A549 (cell line): ENCODE measurements around the gene TMEM222.

ENCODE experiments used
- MAX ChIP-seq: IDR thresholded peaks from 2 replicates; pipeline ENCODE4 v1.6.1; 2012
- POLR2A ChIP-seq: IDR thresholded peaks from 2 replicates; pipeline ENCODE4 v1.6.1; 2012; ENCODE audit warnings: mild to moderate bottlenecking, low read length

GRCh38 chr1:27372022-27372807 lies 50.3 kb downstream of the TMEM222 start:
- TF ChIP-seq MAX, result no peak
- TF ChIP-seq POLR2A, result no peak
